Thyroid gland (tissue), 4 donors: ENCODE data around the gene NTN1. TPM values are rescaled to one million over a fixed set of nuclear protein-coding genes. Genes with fewer than 3 reads are reported as not detected.
"Not testable (repeated sequence)": the region's sequence is repeated elsewhere in the genome, so short reads cannot be mapped to it uniquely, and the experiment has no call there.

Experiments
- DNase-seq, 2 donors: peaks; one replicate each; pipeline ENCODE4 v3.0.0-alpha.2; 2019
- H3K27ac ChIP-seq, 3 donors: fragments of 200-600 bp; sonication (generic); 1 replicate in 2 of 3; 2 replicates in 1 of 3; pipeline ENCODE4 v1.5.1; 2016 to 2019; ENCODE audit warnings: mild to moderate bottlenecking in 1 of 3, moderate library complexity in 1 of 3
- H3K27me3 ChIP-seq: fragments of 200-600 bp; sonication (generic); one replicate; pipeline ENCODE4 v1.5.1; 2019
- H3K36me3 ChIP-seq, 2 donors: fragments of 200-600 bp; sonication (generic); one replicate each; pipeline ENCODE4 v1.5.1; 2016 to 2019
- H3K4me1 ChIP-seq, 2 donors: fragments of 200-600 bp; sonication (generic); one replicate each; pipeline ENCODE4 v1.5.1; 2017 to 2019
- H3K4me3 ChIP-seq, 3 donors: fragments of 200-600 bp; sonication (generic); replicated peaks in 1 of 3; 1 replicate in 2 of 3; 2 replicates in 1 of 3; pipeline ENCODE4 v1.5.1; 2016; ENCODE audit warnings: mild to moderate bottlenecking in 1 of 3
- H3K9me3 ChIP-seq: fragments of 200-600 bp; sonication (generic); one replicate; pipeline ENCODE4 v1.5.1; 2017
- POLR2A ChIP-seq, 2 donors: fragments of 450-650 bp; IDR thresholded peaks; one replicate each; pipeline ENCODE4 v1.6.1; 2017; ENCODE audit warnings: antibody characterized with exemption in 2 of 2, mild to moderate bottlenecking in 2 of 2, moderate library complexity in 1 of 2
- WGBS, 2 donors: methylation state at CpG; one replicate each; pipeline ENCODE4 v1.1.5; 2017; 5-methylcytosine and 5-hydroxymethylcytosine counted together
- intact Hi-C: fragments of 100-400 bp; cut with DNase I; formaldehyde crosslinking; loops from one replicate; pipeline ENCODE4 v1.15.1; 2023
- total RNA-seq, 4 donors: library from RNA; depleted of rRNA; stranded (reverse); fragments of >200 nt; gene quantifications; one replicate each; pipeline ENCODE4 v1.2.3, GENCODE V29; 2016
- TF ChIP-seq, protein P1 (sequence below), 6 experiments: fragments of 200-600 bp in 3 of 6; fragments of 450-650 bp in 3 of 6; sonication (generic) in 3 of 6; IDR thresholded peaks; one replicate each; pipeline ENCODE4 v1.5.1; 2016 to 2019; ENCODE audit warnings: antibody characterized with exemption in 6 of 6, mild to moderate bottlenecking in 2 of 6, inconsistent platforms in 1 of 6, moderate library complexity in 1 of 6

The NTN1 gene
- total RNA-seq, 4 donors from 2014 or later = 4.1 to 9.2 (median 7.1) TPM

GRCh38 chr17:9150446-9151090, 129.3 kb downstream of the NTN1 start:
- TF ChIP-seq, protein P1, sequence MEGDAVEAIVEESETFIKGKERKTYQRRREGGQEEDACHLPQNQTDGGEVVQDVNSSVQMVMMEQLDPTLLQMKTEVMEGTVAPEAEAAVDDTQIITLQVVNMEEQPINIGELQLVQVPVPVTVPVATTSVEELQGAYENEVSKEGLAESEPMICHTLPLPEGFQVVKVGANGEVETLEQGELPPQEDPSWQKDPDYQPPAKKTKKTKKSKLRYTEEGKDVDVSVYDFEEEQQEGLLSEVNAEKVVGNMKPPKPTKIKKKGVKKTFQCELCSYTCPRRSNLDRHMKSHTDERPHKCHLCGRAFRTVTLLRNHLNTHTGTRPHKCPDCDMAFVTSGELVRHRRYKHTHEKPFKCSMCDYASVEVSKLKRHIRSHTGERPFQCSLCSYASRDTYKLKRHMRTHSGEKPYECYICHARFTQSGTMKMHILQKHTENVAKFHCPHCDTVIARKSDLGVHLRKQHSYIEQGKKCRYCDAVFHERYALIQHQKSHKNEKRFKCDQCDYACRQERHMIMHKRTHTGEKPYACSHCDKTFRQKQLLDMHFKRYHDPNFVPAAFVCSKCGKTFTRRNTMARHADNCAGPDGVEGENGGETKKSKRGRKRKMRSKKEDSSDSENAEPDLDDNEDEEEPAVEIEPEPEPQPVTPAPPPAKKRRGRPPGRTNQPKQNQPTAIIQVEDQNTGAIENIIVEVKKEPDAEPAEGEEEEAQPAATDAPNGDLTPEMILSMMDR (IDR thresholded peaks at IDR 0.05) = no peak
- no peak for TF ChIP-seq POLR2A (IDR thresholded peaks at IDR 0.05)
- 26% methylated on average over 25 of the region's 25 CpGs for WGBS, 2 donors
- peaks cover 0 to 7% of the 10 kb centered on the region in 2 donors for H3K4me1 ChIP-seq
- no peaks in the 10 kb centered on the region for H3K36me3 ChIP-seq
- no peaks in the 10 kb centered on the region for H3K27me3 ChIP-seq
- no peaks in the 10 kb centered on the region for H3K9me3 ChIP-seq
- no peak for DNase-seq
- intact Hi-C loops = no loop called here
- no peak overlapping the region for H3K4me3 ChIP-seq
- no peak overlapping the region for H3K27ac ChIP-seq

DNA sequence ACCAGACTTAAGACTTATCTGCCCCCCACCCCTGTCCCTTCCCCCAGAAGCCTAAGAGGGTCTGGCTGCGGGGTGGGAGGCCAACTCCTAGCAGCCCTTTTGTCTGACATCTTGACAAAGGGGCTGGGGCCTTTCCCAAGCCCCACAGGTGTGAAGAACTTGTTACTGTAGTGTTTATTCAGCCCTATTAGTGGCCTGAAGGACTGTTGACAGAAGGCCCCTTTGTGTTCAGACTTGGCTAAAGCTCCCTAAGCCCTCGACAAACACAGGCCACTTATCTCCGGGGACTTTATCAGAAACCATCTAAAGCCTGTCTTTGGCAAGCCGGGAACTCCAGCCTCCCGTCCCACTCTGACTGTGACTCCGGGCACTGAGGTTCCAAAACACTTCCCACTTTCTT, 129.8 kb downstream of the NTN1 start:
- Histone ChIP-seq H3K4me3 (no peak overlapping the region), H3K27me3 (no peaks in the 10 kb centered on the region), H3K36me3 (no peaks in the 10 kb centered on the region), H3K9me3 (no peaks in the 10 kb centered on the region), H3K27ac (no peak overlapping the region), H3K4me1 (peaks cover 0 to 7% of the 10 kb centered on the region in 2 donors)
- TF ChIP-seq POLR2A (IDR thresholded peaks at IDR 0.05) = no peak
- TF ChIP-seq, protein P1 (IDR thresholded peaks at IDR 0.05) = no peak
- WGBS, 2 donors = 12 to 30% methylated on average over 5 to 6 of the region's 6 CpGs
- intact Hi-C loops = no loop called here
- no peak for DNase-seq

DNA sequence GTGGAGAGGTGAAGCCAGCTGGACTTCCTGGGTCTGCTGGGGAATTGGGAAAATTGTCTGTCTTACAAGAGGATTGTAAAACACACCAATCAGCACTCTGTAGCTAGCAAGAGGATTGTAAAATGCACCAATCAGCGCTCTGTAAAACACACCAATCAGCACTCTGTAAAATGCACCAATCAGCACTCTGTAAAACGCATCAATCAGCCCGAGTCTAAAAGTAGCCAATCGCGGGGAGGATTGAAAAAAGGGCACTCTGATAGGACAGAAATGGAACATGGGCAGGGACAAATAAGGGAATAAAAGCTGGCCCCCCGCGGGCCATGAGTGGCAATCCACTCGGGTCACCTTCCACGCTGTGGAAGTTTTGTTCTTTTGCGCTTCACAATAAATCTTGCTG, 130.4 kb downstream of the NTN1 start:
- not testable (repeated sequence) for H3K4me1 ChIP-seq

DNA sequence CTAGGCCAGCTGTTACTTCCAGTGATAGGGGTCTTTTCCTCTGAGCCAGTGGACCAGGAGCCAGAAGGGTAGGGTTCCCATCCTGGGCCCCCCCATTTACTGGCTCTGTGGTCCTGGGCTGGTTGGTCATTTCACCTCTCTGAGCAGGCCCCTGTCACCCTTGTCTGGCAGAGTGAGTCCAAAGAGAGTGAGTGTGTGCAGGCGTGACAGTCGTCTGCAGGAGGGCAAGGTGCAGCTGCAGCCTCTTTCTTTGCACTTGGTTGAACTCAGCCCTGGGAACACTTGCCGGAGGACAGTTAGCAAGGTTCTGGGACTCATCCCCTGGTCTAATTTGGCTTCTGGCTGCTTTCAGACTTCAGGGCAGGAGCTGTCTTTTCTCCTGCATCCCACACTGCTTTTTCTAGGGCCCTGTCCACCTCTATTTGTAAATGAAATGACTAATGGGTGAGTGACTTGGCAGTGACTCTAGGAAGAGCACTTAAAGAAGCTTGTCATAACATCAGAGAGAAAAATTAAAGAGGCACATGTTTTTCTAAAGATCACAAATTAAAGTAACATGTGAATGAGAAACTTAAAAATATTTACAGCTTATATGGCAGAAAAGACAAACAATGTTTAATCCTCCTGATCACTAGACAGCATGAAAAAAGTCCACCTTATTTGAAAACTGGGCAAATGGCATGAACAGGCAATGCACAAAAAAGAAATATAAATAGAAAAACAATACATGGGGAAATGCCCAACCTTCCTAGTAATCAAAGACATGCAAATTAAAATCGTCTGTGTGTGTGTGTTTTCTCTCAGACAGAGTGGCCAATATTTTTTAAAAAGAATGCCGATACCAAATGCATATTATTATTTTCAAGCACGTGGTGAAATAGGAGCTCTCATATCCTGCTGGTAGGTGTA, 137.5 kb downstream of the NTN1 start:
- Histone ChIP-seq H3K4me3 (no peak overlapping the region), H3K27me3 (no peaks in the 10 kb centered on the region), H3K27ac (no peak overlapping the region), H3K9me3 (no peaks in the 10 kb centered on the region), H3K36me3 (no peaks in the 10 kb centered on the region), H3K4me1 (peaks cover 0 to 8% of the 10 kb centered on the region in 2 donors)
- 69 to 77% methylated on average over 5 to 6 of the region's 6 CpGs for WGBS, 2 donors
- no peak for DNase-seq
- intact Hi-C loops = no loop called here
- TF ChIP-seq, protein P1 (IDR thresholded peaks at IDR 0.05) = no peak
- TF ChIP-seq POLR2A (IDR thresholded peaks at IDR 0.05) = no peak

More for the DNA sequence above, 130.4 kb downstream of the NTN1 start:
- H3K27ac ChIP-seq, H3K4me3 ChIP-seq, H3K27me3 ChIP-seq, DNase-seq, H3K9me3 ChIP-seq, intact Hi-C loops, H3K36me3 ChIP-seq: not testable (repeated sequence)
- 94 to 95% methylated on average over 10 of the region's 10 CpGs for WGBS, 2 donors

- Histone ChIP-seq H3K27ac (no peak overlapping the region), H3K36me3 (no peaks in the 10 kb centered on the region), H3K4me1 (peaks cover 0 to 8% of the 10 kb centered on the region in 2 donors), H3K4me3 (no peak overlapping the region), H3K9me3 (no peaks in the 10 kb centered on the region), H3K27me3 (no peaks in the 10 kb centered on the region)
- WGBS, 2 donors = 92 to 93% methylated on average over 25 to 31 of the region's 31 CpGs
- intact Hi-C loops = no loop called here
- TF ChIP-seq POLR2A (IDR thresholded peaks at IDR 0.05) = no peak
- TF ChIP-seq, protein P1 (IDR thresholded peaks at IDR 0.05) = no peak
- DNase-seq = no peak
Measured at GRCh38 chr17:9162275-9162985, 141.1 kb downstream of the NTN1 start.
